Neural progenitor cell (in vitro differentiated cells): ENCODE results near the gene PHF10.

ENCODE experiments used
- EZH2 ChIP-seq: fragments of 200-600 bp; sonication (generic); IDR thresholded peaks from 2 replicates; pipeline ENCODE4 v1.6.1; 2017; ENCODE audit warnings: antibody characterized with exemption, mild to moderate bottlenecking, moderate library complexity
- EZH2phosphoT487 ChIP-seq: fragments of 200-600 bp; sonication (generic); IDR thresholded peaks from 2 replicates; pipeline ENCODE4 v1.6.1; 2017; ENCODE audit warnings: antibody characterized with exemption
- TF ChIP-seq, protein P1 (sequence below): fragments of 200-600 bp; sonication (generic); IDR thresholded peaks from 2 replicates; pipeline ENCODE4 v1.5.1; 2017; ENCODE audit warnings: antibody characterized with exemption, mild to moderate bottlenecking

DNA sequence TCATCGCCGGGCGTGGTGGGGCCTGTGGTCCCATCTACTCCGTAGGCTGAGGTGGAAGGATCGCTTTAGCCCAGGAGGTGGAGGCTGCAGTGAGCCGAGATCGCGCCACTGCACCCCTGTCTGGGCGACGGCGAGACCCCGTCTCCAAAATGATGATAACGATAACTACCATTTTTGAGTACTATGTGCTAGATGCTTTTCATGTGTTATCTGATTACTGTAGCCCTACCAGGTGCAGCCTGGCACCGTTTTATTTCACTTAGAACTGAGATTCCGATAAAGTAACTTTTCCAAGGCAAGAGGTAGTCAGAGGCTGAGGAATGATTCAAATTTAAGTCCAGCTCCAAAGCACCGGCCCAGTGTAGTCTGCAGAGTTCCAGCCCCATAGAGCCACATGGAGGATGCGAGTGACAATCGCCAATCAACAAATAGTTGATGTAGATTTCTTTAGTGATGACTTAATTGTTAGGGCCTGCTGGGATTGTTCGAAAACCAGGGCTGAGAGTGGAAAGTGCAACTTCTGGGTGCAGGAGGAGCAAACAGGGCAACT is 27.8 kb upstream of the PHF10 start:
- TF ChIP-seq, protein P1, sequence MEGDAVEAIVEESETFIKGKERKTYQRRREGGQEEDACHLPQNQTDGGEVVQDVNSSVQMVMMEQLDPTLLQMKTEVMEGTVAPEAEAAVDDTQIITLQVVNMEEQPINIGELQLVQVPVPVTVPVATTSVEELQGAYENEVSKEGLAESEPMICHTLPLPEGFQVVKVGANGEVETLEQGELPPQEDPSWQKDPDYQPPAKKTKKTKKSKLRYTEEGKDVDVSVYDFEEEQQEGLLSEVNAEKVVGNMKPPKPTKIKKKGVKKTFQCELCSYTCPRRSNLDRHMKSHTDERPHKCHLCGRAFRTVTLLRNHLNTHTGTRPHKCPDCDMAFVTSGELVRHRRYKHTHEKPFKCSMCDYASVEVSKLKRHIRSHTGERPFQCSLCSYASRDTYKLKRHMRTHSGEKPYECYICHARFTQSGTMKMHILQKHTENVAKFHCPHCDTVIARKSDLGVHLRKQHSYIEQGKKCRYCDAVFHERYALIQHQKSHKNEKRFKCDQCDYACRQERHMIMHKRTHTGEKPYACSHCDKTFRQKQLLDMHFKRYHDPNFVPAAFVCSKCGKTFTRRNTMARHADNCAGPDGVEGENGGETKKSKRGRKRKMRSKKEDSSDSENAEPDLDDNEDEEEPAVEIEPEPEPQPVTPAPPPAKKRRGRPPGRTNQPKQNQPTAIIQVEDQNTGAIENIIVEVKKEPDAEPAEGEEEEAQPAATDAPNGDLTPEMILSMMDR: no peak
- no peak for TF ChIP-seq EZH2
- no peak for TF ChIP-seq EZH2phosphoT487
